K562 (cell line): ENCODE measurements around the gene TRPM2. TPM values are rescaled to one million over a fixed set of nuclear protein-coding genes. Genes with fewer than 3 reads are reported as not detected.

ENCODE experiments used
- ESRRB ChIP-seq: fragments of 250-450 bp; sonication (Bioruptor Pico); IDR thresholded peaks from 2 replicates; pipeline ENCODE4 v1.5.0; 2020; ENCODE audit warnings: mild to moderate bottlenecking, moderate library complexity, borderline replicate concordance
- LCOR ChIP-seq: sonication (generic); formaldehyde crosslinking; IDR thresholded peaks from 2 replicates; pipeline ENCODE4 v1.8.0; 2022; ENCODE audit warnings: mild to moderate bottlenecking, missing genetic modification reagents
- SETDB1 ChIP-seq: IDR thresholded peaks from one replicate; pipeline ENCODE4 v1.6.1; 2012; ENCODE audit warnings: low read length, control low read depth, inconsistent platforms
- SRSF3 ChIP-seq: fragments of 200-400 bp; formaldehyde crosslinking; IDR thresholded peaks from 2 replicates; pipeline ENCODE4 v1.6.1; 2016; ENCODE audit warnings: mild to moderate bottlenecking, low read length, moderate library complexity; ENCODE audit not compliant: insufficient read depth
- TAF1 ChIP-seq: IDR thresholded peaks from 2 replicates; pipeline ENCODE4 v1.6.1; 2011; ENCODE audit warnings: mild to moderate bottlenecking, low read length, moderate library complexity; ENCODE audit not compliant: insufficient read depth, control insufficient read depth, severe bottlenecking; ENCODE audit errors: extremely low read depth
- TOE1 ChIP-seq, 2 experiments: fragments of 450-650 bp in 1 of 2; sonication (generic) in 1 of 2; formaldehyde crosslinking in 1 of 2; IDR thresholded peaks; 2 replicates each; pipeline versions ENCODE4 v1.7.1 to v1.8.0; 2016 to 2022; ENCODE audit warnings: borderline replicate concordance in 2 of 2, mild to moderate bottlenecking in 2 of 2, antibody characterized with exemption in 1 of 2, inconsistent platforms in 1 of 2, low read depth in 1 of 2, missing genetic modification reagents in 1 of 2, moderate library complexity in 1 of 2
- ZBTB8A ChIP-seq: fragments of 450-650 bp; IDR thresholded peaks from 2 replicates; pipeline ENCODE4 v1.6.1; 2018; ENCODE audit warnings: mild to moderate bottlenecking, moderate library complexity; ENCODE audit not compliant: partially characterized antibody
- ZBTB9 ChIP-seq: fragments of 450-650 bp; formaldehyde crosslinking; IDR thresholded peaks from 2 replicates; pipeline ENCODE4 v1.4.0; 2020; ENCODE audit warnings: mild to moderate bottlenecking, moderate library complexity
- polyA plus RNA-seq, 8 experiments: library from polyadenylated mRNA; depleted of rRNA in 4 of 8; stranded (reverse) in 5 of 8; unstranded in 3 of 8; fragments of >200 nt; fragmentation: Nextera tagmentation in 2 of 8; fragmentation: Illumina TruSeq in 1 of 8; extraction: Ambion mirVana in 2 of 8; extraction: Trizol in 1 of 8; gene quantifications; 2 replicates each; pipeline versions ENCODE4 v1.2.1 to v1.2.3, GENCODE V29; 2011 to 2014; ENCODE audit warnings: inconsistent platforms in 1 of 8, missing spikeins in 1 of 8
- total RNA-seq, 7 experiments: library from RNA; depleted of rRNA in 6 of 7; stranded (reverse); fragments of >200 nt in 6 of 7; fragmentation: Illumina TruSeq in 2 of 7; extraction: Trizol in 2 of 7; gene quantifications; 2 replicates each; pipeline versions ENCODE4 v1.2.1 to v1.2.3, GENCODE V29; 2011 to 2021; ENCODE audit warnings: low replicate concordance in 1 of 7

TRPM2 gene
- total and polyA plus RNA-seq, 9 of the 15 experiments (the other 6 are each of a cell fraction or from before 2014, with no cell fraction given): 0.33 to 2.1 (median 0.98) TPM; not detected in 2

- no peak for TF ChIP-seq LCOR (CRISPR knock-in tag)
- no peak for TF ChIP-seq SRSF3
- TF ChIP-seq ZBTB8A: no peak
- no peak for TF ChIP-seq TAF1
- TF ChIP-seq ESRRB (CRISPR knock-in tag): no peak
- TF ChIP-seq TOE1 (IDR thresholded peaks at IDR 0.05; ENCODE audit: borderline replicate concordance): no peak
- TF ChIP-seq TOE1 (CRISPR knock-in tag; IDR thresholded peaks at IDR 0.05; ENCODE audit: borderline replicate concordance, low read depth): no peak
- no peak for TF ChIP-seq ZBTB9 (CRISPR knock-in tag)
- no peak for TF ChIP-seq SETDB1
Measured at GRCh38 chr21:44466996-44467858, 113.8 kb downstream of the TRPM2 start (continued).
